K562 (cell line): ENCODE measurements around the gene TRIM32. TPM values are rescaled to one million over a fixed set of nuclear protein-coding genes. Genes with fewer than 3 reads are reported as not detected.

Source experiments
- ATAC-seq: fragments of 200-7000 bp; cut with Tn5 transposase; 3 replicates; pipeline ENCODE4 v1.9.1; 2020; ENCODE audit warnings: moderate library complexity
- BruUV-seq: library from RNA; stranded (reverse); fragments of 400-500 nt; replicated peaks from 2 replicates; lab custom pipeline; 2021; lab: Mats Ljungman, UMichigan
- CTCF ChIA-PET: fragments of 300-600 bp; formaldehyde crosslinking; extraction: SDS; loops from one replicate; lab custom pipeline; 2021; ENCODE audit warnings: low intra/inter-chr PET ratio; lab: Yijun Ruan, JAX
- POLR2A ChIA-PET: fragments of 300-600, 350-650 bp; sonication (Branson Sonifier 250); formaldehyde crosslinking; extraction: SDS; loops from one replicate; lab custom pipeline; 2021; ENCODE audit warnings: antibody characterized with exemption, inconsistent platforms; lab: Yijun Ruan, JAX
- DNase-seq, 4 experiments: peaks; one replicate each; pipeline versions ENCODE4 v3.0.0 to v3.0.0-alpha.2; 2011 to 2018; ENCODE audit warnings: low spot score in 3 of 4, mixed read lengths in 3 of 4; ENCODE audit errors: extremely low read depth in 1 of 4
- FAIRE-seq: peaks from 2 replicates; lab custom pipeline; 2011; peaks lifted over from hg19 to GRCh38; lab: Jason Lieb, UNC
- H2AFZ ChIP-seq: 2 replicates; pipeline ENCODE4 v1.6.0; 2011; ENCODE audit warnings: low read depth, low read length, control low read depth, inconsistent platforms
- H3K27ac ChIP-seq: fragments of 200-600 bp; 3 replicates; pipeline ENCODE4 v1.8.0; 2011; ENCODE audit warnings: low read depth, mild to moderate bottlenecking, control low read depth, inconsistent platforms, low read length, moderate library complexity, mixed read lengths; ENCODE audit errors: extremely low read depth
- H3K27me3 ChIP-seq, 2 experiments: fragments of 300-600 bp in 1 of 2; 2 replicates in 1 of 2; 3 replicates in 1 of 2; pipeline versions ENCODE4 v1.6.0 to v1.8.0; 2011; ENCODE audit warnings: inconsistent platforms in 2 of 2, low read length in 2 of 2, mild to moderate bottlenecking in 1 of 2, mixed read lengths in 1 of 2, moderate library complexity in 1 of 2; ENCODE audit not compliant: control insufficient read depth in 2 of 2, insufficient read depth in 2 of 2
- H3K36me3 ChIP-seq: fragments of 300-600 bp; 3 replicates; pipeline ENCODE4 v1.8.0; 2011; ENCODE audit warnings: mild to moderate bottlenecking, low read length, inconsistent platforms; ENCODE audit not compliant: control insufficient read depth, insufficient read depth
- H3K4me1 ChIP-seq, 2 experiments: fragments of 200-600 bp in 1 of 2; replicated peaks in 1 of 2; 2 replicates in 1 of 2; 3 replicates in 1 of 2; pipeline versions ENCODE4 v1.5.1 to v1.8.0; 2011; ENCODE audit warnings: inconsistent platforms in 2 of 2, low read length in 2 of 2, mild to moderate bottlenecking in 1 of 2, mixed read lengths in 1 of 2, moderate library complexity in 1 of 2; ENCODE audit not compliant: control insufficient read depth in 2 of 2, insufficient read depth in 2 of 2
- H3K4me2 ChIP-seq: 2 replicates; pipeline ENCODE4 v1.6.1; 2011; ENCODE audit warnings: low read length, control low read depth, inconsistent platforms, mixed read lengths; ENCODE audit not compliant: insufficient read depth
- H3K4me3 ChIP-seq: fragments of 200-600 bp; sonication (generic), shearing (Covaris generic); 2 replicates; pipeline ENCODE4 v1.5.1; 2016; ENCODE audit warnings: control low read depth, inconsistent platforms
- H3K79me2 ChIP-seq: fragments of 200-600 bp; 3 replicates; pipeline ENCODE4 v1.8.0; 2011; ENCODE audit warnings: low read length, inconsistent platforms; ENCODE audit not compliant: control insufficient read depth, insufficient read depth
- H3K9ac ChIP-seq, 2 experiments: 2 replicates each; pipeline versions ENCODE4 v1.6.0 to v1.6.1; 2011; ENCODE audit warnings: low read depth in 2 of 2, low read length in 2 of 2, control low read depth in 1 of 2, inconsistent platforms in 1 of 2, mild to moderate bottlenecking in 1 of 2, mixed read lengths in 1 of 2; ENCODE audit not compliant: insufficient read depth in 1 of 2
- H3K9me1 ChIP-seq: one replicate; pipeline ENCODE4 v1.6.0; 2011; ENCODE audit warnings: inconsistent platforms, mild to moderate bottlenecking, low read length, moderate library complexity; ENCODE audit not compliant: control insufficient read depth, insufficient read depth
- H3K9me3 ChIP-seq: replicated peaks from 2 replicates; pipeline ENCODE4 v1.5.1; 2011; ENCODE audit warnings: low read depth, low read length, inconsistent platforms; ENCODE audit not compliant: control insufficient read depth, insufficient read depth
- H4K20me1 ChIP-seq: replicated peaks from 2 replicates; pipeline ENCODE4 v1.6.1; 2011; ENCODE audit warnings: low read length, inconsistent platforms, mixed read lengths; ENCODE audit not compliant: control insufficient read depth, insufficient read depth
- CBX1 ChIP-seq: sonication (generic); IDR thresholded peaks from 2 replicates; pipeline ENCODE4 v1.6.1; 2016; ENCODE audit warnings: antibody characterized with exemption, low read depth, mild to moderate bottlenecking
- PHF21A ChIP-seq: fragments of 450-650 bp; IDR thresholded peaks from 2 replicates; pipeline ENCODE4 v1.6.1; 2017; ENCODE audit warnings: low read depth, borderline replicate concordance
- POLR2B ChIP-seq: fragments of 450-650 bp; IDR thresholded peaks from 2 replicates; pipeline ENCODE4 v1.6.1; 2018; ENCODE audit warnings: low read depth; ENCODE audit not compliant: partially characterized antibody
- SIX5 ChIP-seq, 2 experiments: IDR thresholded peaks; 2 replicates each; pipeline ENCODE4 v1.6.1; 2011; ENCODE audit warnings: low read length in 2 of 2, borderline replicate concordance in 1 of 2, low read depth in 1 of 2, mild to moderate bottlenecking in 1 of 2, moderate library complexity in 1 of 2; ENCODE audit not compliant: insufficient read depth in 1 of 2
- STAT5A ChIP-seq: IDR thresholded peaks from 2 replicates; pipeline ENCODE4 v1.6.1; 2012; ENCODE audit warnings: low read length, inconsistent platforms, borderline replicate concordance
- ZEB2 ChIP-seq: fragments of 450-650 bp; IDR thresholded peaks from 2 replicates; pipeline ENCODE4 v1.6.1; 2016
- WGBS: fragments of 100-300 bp; shearing (Covaris generic); methylation state at CpG from one replicate; pipeline ENCODE4 v1.1.6; 2016; ENCODE audit warnings: low coverage, mixed read lengths; ENCODE audit not compliant: insufficient coverage; ENCODE audit errors: missing lambda C conversion rate; 5-methylcytosine and 5-hydroxymethylcytosine counted together
- in situ Hi-C: fragments of 300-500 bp; cut with MboI; formaldehyde crosslinking; loops from 4 replicates; pipeline ENCODE4 v1.15.0; 2018; ENCODE audit warnings: inconsistent platforms, mixed read lengths
- intact Hi-C: fragments of 100-400 bp; cut with micrococcal nuclease; formaldehyde crosslinking; loops from 2 replicates; pipeline ENCODE4 v1.14.2; 2022
- polyA plus RNA-seq, 8 experiments: library from polyadenylated mRNA; depleted of rRNA in 4 of 8; stranded (reverse) in 5 of 8; unstranded in 3 of 8; fragments of >200 nt; fragmentation: Nextera tagmentation in 2 of 8; fragmentation: Illumina TruSeq in 1 of 8; extraction: Ambion mirVana in 2 of 8; extraction: Trizol in 1 of 8; gene quantifications; 2 replicates each; pipeline versions ENCODE4 v1.2.1 to v1.2.3, GENCODE V29; 2011 to 2014; ENCODE audit warnings: inconsistent platforms in 1 of 8, missing spikeins in 1 of 8
- total RNA-seq, 7 experiments: library from RNA; depleted of rRNA in 6 of 7; stranded (reverse); fragments of >200 nt in 6 of 7; fragmentation: Illumina TruSeq in 2 of 7; extraction: Trizol in 2 of 7; gene quantifications; 2 replicates each; pipeline versions ENCODE4 v1.2.1 to v1.2.3, GENCODE V29; 2011 to 2021; ENCODE audit warnings: low replicate concordance in 1 of 7
- TF ChIP-seq, protein P1 (sequence below): fragments of 250-450 bp; sonication (Bioruptor Pico); IDR thresholded peaks from 2 replicates; pipeline ENCODE4 v1.9.0; 2021; ENCODE audit warnings: mild to moderate bottlenecking
- TF ChIP-seq, protein P2 (sequence below), 2 experiments: fragments of 450-650 bp; IDR thresholded peaks; 2 replicates each; pipeline ENCODE4 v1.6.1; 2016
- TF ChIP-seq, protein P3 (sequence below): sonication (generic); formaldehyde crosslinking; IDR thresholded peaks from 2 replicates; pipeline ENCODE4 v1.8.0; 2022; ENCODE audit warnings: mild to moderate bottlenecking, missing genetic modification reagents
- TF ChIP-seq, protein P4 (sequence below): fragments of 250-450 bp; sonication (Bioruptor Pico); IDR thresholded peaks from 2 replicates; pipeline ENCODE4 v1.4.0; 2020

Gene TRIM32
- total and polyA plus RNA-seq, 9 of the 15 experiments (the other 6 are each of a cell fraction or from before 2014, with no cell fraction given), result 3.5 to 9.4 (median 5.9) TPM

DNA sequence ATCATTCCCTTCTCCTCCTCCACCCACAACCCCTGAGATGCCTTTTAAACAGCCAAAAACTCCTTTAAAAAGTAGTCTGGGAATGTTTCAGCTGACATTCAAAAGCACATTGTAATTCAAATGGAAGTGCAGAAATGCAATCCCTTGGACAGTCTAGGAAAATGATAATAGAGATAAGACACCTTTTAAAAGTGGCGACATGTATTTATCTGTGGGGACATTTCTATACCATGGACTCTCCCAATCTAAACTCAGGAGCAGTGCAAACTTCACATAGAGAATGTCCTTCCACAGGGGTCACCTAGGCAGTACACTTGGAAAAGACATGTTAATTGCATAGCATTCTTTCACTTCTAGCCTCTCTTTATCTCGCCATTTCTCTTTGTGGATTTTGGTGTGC is 33.0 kb downstream of the TRIM32 start:
- POLR2A ChIA-PET, result interaction anchor here (0.6 kb wide), 1 partner anchor 118 kb away, joined by 3 read pairs; no protein-coding TSS in a partner anchor
- Histone ChIP-seq H3K4me3 (no peak overlapping the region), H3K9me1 (no peaks in the 10 kb centered on the region), H3K9ac (no peak overlapping the region), H3K36me3 (no peaks in the 10 kb centered on the region), H3K79me2 (no peaks in the 10 kb centered on the region), H3K27me3 (no peaks in the 10 kb centered on the region), H3K4me1 (no peaks in the 10 kb centered on the region), H3K9me3 (no peaks in the 10 kb centered on the region), H3K27ac (no peak overlapping the region), H2AFZ (no peak overlapping the region), H3K4me2 (no peak overlapping the region), H4K20me1 (no peaks in the 10 kb centered on the region)
- CTCF ChIA-PET, result no interaction called here
- TF ChIP-seq CBX1, result no peak
- no peak for TF ChIP-seq ZEB2
- TF ChIP-seq, protein P1, sequence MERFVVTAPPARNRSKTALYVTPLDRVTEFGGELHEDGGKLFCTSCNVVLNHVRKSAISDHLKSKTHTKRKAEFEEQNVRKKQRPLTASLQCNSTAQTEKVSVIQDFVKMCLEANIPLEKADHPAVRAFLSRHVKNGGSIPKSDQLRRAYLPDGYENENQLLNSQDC (CRISPR knock-in tag), result no peak
- TF ChIP-seq PHF21A, result no peak
- TF ChIP-seq, protein P2, sequence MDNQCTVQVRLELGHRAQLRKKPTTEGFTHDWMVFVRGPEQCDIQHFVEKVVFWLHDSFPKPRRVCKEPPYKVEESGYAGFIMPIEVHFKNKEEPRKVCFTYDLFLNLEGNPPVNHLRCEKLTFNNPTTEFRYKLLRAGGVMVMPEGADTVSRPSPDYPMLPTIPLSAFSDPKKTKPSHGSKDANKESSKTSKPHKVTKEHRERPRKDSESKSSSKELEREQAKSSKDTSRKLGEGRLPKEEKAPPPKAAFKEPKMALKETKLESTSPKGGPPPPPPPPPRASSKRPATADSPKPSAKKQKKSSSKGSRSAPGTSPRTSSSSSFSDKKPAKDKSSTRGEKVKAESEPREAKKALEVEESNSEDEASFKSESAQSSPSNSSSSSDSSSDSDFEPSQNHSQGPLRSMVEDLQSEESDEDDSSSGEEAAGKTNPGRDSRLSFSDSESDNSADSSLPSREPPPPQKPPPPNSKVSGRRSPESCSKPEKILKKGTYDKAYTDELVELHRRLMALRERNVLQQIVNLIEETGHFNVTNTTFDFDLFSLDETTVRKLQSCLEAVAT (IDR thresholded peaks at IDR 0.05), result no peak
- TF ChIP-seq STAT5A, result no peak
- TF ChIP-seq, protein P3, sequence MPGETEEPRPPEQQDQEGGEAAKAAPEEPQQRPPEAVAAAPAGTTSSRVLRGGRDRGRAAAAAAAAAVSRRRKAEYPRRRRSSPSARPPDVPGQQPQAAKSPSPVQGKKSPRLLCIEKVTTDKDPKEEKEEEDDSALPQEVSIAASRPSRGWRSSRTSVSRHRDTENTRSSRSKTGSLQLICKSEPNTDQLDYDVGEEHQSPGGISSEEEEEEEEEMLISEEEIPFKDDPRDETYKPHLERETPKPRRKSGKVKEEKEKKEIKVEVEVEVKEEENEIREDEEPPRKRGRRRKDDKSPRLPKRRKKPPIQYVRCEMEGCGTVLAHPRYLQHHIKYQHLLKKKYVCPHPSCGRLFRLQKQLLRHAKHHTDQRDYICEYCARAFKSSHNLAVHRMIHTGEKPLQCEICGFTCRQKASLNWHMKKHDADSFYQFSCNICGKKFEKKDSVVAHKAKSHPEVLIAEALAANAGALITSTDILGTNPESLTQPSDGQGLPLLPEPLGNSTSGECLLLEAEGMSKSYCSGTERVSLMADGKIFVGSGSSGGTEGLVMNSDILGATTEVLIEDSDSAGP (CRISPR knock-in tag), result no peak
- TF ChIP-seq, protein P4, sequence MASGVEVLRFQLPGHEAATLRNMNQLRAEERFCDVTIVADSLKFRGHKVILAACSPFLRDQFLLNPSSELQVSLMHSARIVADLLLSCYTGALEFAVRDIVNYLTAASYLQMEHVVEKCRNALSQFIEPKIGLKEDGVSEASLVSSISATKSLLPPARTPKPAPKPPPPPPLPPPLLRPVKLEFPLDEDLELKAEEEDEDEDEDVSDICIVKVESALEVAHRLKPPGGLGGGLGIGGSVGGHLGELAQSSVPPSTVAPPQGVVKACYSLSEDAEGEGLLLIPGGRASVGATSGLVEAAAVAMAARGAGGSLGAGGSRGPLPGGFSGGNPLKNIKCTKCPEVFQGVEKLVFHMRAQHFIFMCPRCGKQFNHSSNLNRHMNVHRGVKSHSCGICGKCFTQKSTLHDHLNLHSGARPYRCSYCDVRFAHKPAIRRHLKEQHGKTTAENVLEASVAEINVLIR (CRISPR knock-in tag), result no peak
- no peak for TF ChIP-seq POLR2B
- no peak for TF ChIP-seq SIX5 (IDR thresholded peaks at IDR 0.05; ENCODE audit: borderline replicate concordance in 1 of 2, insufficient read depth in 1 of 2, low read depth in 1 of 2, low read length in 2 of 2)
- in situ Hi-C loops (no loop called here), intact Hi-C loops (no loop called here)
- no TSS peak for BruUV-seq
- 0% methylated on average over 2 of the region's 2 CpGs for WGBS
- no peak for DNase-seq
- no peak for ATAC-seq
- no peak for FAIRE-seq
